Left ventricle myocardium inferior (tissue), 1 donor: Measurements from ENCODE around the gene SUGCT. TPM values are rescaled to one million over a fixed set of nuclear protein-coding genes. Genes with fewer than 3 reads are reported as not detected.
"Not testable (repeated sequence)": the region's sequence is repeated elsewhere in the genome, so short reads cannot be mapped to it uniquely, and the experiment has no call there.

Experiments
- DNase-seq: peaks from one replicate; pipeline ENCODE4 v3.0.0-alpha.2; 2020
- H3K27ac ChIP-seq: fragments of 200-600 bp; replicated peaks from 2 replicates; pipeline ENCODE4 v1.8.0; 2021
- H3K27me3 ChIP-seq: fragments of 200-600 bp; 2 replicates; pipeline ENCODE4 v1.8.0; 2021; ENCODE audit warnings: low read depth
- H3K36me3 ChIP-seq: fragments of 200-600 bp; 2 replicates; pipeline ENCODE4 v1.8.0; 2021
- H3K4me1 ChIP-seq: fragments of 200-600 bp; 2 replicates; pipeline ENCODE4 v1.8.0; 2021
- H3K4me3 ChIP-seq: fragments of 200-600 bp; 2 replicates; pipeline ENCODE4 v1.8.0; 2021; ENCODE audit warnings: mild to moderate bottlenecking, moderate library complexity
- H3K9me3 ChIP-seq: fragments of 200-600 bp; replicated peaks from 2 replicates; pipeline ENCODE4 v1.8.0; 2021
- intact Hi-C: fragments of 100-400 bp; cut with micrococcal nuclease; formaldehyde crosslinking; loops from one replicate; pipeline ENCODE4 v1.11.0; 2022
- total RNA-seq: library from RNA; stranded (reverse); fragmentation: NEBNext Ultra II Directional; extraction: Animal tissue kit (Norgen Biotek cat#: 25700); gene quantifications from one replicate; pipeline ENCODE4 v1.2.1, GENCODE V29; 2021
- TF ChIP-seq, protein P1 (sequence below): fragments of 200-600 bp; IDR thresholded peaks from 2 replicates; pipeline ENCODE4 v1.8.0; 2021; ENCODE audit warnings: antibody characterized with exemption, mild to moderate bottlenecking, borderline replicate concordance
- donor health status: DM: no; HTN: yes; CAD: no; lungs with severe emphysema.

Gene SUGCT
- total RNA-seq, 1 donor from 2014 or later = 5.0 TPM

DNA sequence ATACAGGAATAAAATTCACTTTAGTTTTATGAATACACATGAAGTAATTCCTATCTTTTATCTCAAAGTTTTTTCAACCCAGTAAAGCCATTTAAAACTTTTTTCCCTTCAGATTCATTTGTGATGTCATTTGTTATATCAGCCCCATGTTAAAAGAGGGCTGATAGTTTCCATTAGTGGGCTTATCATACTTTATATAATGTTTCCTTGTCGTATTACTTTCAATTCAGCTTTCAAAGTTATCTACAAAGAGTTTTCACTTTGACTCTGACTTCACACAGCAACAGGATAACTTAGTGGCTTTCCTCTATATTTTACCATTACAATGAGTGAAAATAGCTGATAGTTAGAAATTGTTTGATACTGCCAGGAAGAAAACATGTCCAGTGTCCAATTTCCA is 484.8 kb downstream of the SUGCT start:
- Histone ChIP-seq H3K4me3 (no peak overlapping the region), H3K9me3 (no peaks in the 10 kb centered on the region), H3K36me3 (no peaks in the 10 kb centered on the region), H3K4me1 (no peaks in the 10 kb centered on the region), H3K27ac (no peak overlapping the region), H3K27me3 (no peaks in the 10 kb centered on the region)
- intact Hi-C loops = no loop called here
- no peak for DNase-seq
- TF ChIP-seq, protein P1, sequence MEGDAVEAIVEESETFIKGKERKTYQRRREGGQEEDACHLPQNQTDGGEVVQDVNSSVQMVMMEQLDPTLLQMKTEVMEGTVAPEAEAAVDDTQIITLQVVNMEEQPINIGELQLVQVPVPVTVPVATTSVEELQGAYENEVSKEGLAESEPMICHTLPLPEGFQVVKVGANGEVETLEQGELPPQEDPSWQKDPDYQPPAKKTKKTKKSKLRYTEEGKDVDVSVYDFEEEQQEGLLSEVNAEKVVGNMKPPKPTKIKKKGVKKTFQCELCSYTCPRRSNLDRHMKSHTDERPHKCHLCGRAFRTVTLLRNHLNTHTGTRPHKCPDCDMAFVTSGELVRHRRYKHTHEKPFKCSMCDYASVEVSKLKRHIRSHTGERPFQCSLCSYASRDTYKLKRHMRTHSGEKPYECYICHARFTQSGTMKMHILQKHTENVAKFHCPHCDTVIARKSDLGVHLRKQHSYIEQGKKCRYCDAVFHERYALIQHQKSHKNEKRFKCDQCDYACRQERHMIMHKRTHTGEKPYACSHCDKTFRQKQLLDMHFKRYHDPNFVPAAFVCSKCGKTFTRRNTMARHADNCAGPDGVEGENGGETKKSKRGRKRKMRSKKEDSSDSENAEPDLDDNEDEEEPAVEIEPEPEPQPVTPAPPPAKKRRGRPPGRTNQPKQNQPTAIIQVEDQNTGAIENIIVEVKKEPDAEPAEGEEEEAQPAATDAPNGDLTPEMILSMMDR = no peak

- no peaks in the 10 kb centered on the region for H3K9me3 ChIP-seq
- no peak overlapping the region for H3K4me3 ChIP-seq
- intact Hi-C loops = no loop called here
- DNase-seq = no peak
- TF ChIP-seq, protein P1 = no peak
- no peaks in the 10 kb centered on the region for H3K4me1 ChIP-seq
- H3K36me3 ChIP-seq = no peaks in the 10 kb centered on the region
- H3K27me3 ChIP-seq = peaks cover 6% of the 10 kb centered on the region
- H3K27ac ChIP-seq = no peak overlapping the region
Measured at GRCh38 chr7:40621592-40621998, 486.8 kb downstream of the SUGCT start.

GRCh38 chr7:40622941-40623501 is 488.2 kb downstream of the SUGCT start:
- Histone ChIP-seq H3K4me3 (no peak overlapping the region), H3K9me3 (no peaks in the 10 kb centered on the region), H3K4me1 (no peaks in the 10 kb centered on the region), H3K27ac (no peak overlapping the region), H3K36me3 (no peaks in the 10 kb centered on the region), H3K27me3 (peaks cover 6% of the 10 kb centered on the region)
- no peak for DNase-seq
- intact Hi-C loops = no loop called here
- TF ChIP-seq, protein P1 = no peak

DNA sequence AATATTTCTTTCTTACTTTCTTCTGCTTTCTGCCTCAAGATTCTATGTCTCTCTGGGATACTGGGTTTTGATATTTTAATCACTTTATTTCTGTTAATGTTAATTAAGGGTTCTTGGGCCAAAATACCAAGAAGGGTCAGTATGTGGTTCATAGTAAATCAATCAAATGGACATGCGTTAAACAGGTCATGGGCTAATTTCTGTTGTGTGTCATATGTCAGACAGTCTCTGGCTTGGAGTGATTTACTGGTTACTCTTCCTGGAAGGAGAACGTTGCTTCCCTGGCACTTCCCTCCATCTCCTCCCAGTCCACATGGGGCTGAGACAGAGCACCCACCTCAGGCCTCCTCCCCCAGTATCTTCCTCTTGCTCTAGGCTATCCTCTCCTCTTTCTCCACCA is 489.1 kb downstream of the SUGCT start:
- Histone ChIP-seq H3K9me3 (no peaks in the 10 kb centered on the region), H3K4me3 (no peak overlapping the region), H3K27ac (no peak overlapping the region), H3K27me3 (peaks cover 6% of the 10 kb centered on the region), H3K4me1 (no peaks in the 10 kb centered on the region), H3K36me3 (no peaks in the 10 kb centered on the region)
- no peak for DNase-seq
- intact Hi-C loops = no loop called here
- TF ChIP-seq, protein P1 = no peak

DNA sequence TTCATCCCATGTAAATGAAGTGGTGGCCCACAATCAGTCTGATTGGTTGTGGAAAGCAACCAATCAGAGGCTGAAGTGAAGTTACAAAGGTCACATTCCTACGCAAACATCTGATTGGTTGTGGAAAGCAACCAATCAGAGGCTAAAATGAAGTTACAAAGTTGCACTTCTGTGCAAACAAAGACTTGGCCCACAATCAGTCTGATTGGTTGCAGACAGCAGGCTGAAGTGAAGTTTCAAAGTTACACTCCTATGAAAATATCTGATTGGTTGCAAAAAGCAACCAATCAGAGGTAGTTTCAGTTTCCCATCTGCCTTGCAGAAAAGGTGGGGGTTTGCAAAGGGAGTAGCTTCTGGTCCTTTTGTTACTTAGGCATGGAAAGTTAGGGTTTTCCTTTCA is 492.6 kb downstream of the SUGCT start:
- H3K4me1 ChIP-seq, H3K27me3 ChIP-seq, H3K9me3 ChIP-seq, DNase-seq, intact Hi-C loops, H3K36me3 ChIP-seq, H3K27ac ChIP-seq, H3K4me3 ChIP-seq: not testable (repeated sequence)

DNA sequence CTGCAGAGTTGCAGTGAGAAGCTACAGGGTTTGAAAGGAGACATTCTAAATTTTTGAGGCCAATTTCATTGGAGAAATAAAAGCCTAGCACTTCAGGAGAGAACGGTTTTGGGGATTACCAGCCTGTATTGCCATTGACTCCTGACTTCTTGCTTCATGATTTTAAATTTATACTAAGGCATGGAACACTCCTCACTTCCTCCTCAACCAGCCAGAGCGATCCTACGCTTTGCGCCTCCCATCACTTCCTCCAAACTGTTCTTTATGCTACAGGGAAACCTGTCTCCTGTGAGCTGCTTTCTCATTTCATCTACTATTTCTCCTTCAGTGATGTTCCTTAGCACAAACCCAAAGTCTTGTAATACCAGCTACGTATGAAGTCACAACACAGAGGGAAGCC is 495.1 kb downstream of the SUGCT start:
- Histone ChIP-seq H3K27me3 (peaks cover 6% of the 10 kb centered on the region), H3K4me3 (no peak overlapping the region), H3K4me1 (no peaks in the 10 kb centered on the region), H3K36me3 (no peaks in the 10 kb centered on the region), H3K27ac (no peak overlapping the region), H3K9me3 (no peaks in the 10 kb centered on the region)
- intact Hi-C loops = no loop called here
- DNase-seq = no peak
- TF ChIP-seq, protein P1 = no peak
